CD4-positive, alpha-beta memory T cell (primary cell): ENCODE results near the gene SPAG7. TPM values are rescaled to one million over a fixed set of nuclear protein-coding genes. Genes with fewer than 3 reads are reported as not detected.
"Not testable (repeated sequence)": the region's sequence is repeated elsewhere in the genome, so short reads cannot be mapped to it uniquely, and the experiment has no call there.

Source experiments
- CTCF ChIA-PET: fragments of 350-600 bp; sonication (Branson Sonifier 250); formaldehyde crosslinking; loops from one replicate; lab custom pipeline; 2021; ENCODE audit warnings: inconsistent platforms; ENCODE audit not compliant: partially characterized antibody; lab: Charles Lee
- POLR2A ChIA-PET: fragments of 350-600 bp; sonication (Branson Sonifier 250); formaldehyde crosslinking; loops from one replicate; lab custom pipeline; 2021; ENCODE audit not compliant: partially characterized antibody; lab: Charles Lee
- DNase-seq, 5 donors: peaks; one replicate each; pipeline versions ENCODE4 v3.0.0 to v3.0.0-alpha.2; 2020 to 2022; ENCODE audit warnings: mixed read lengths in 1 of 5
- H3K27ac ChIP-seq: one replicate; pipeline ENCODE4 v1.7.0; 2013; ENCODE audit warnings: low read depth, low read length
- H3K27me3 ChIP-seq: 2 replicates; pipeline ENCODE4 v1.7.0; 2013; ENCODE audit warnings: mild to moderate bottlenecking, low read length, moderate library complexity; ENCODE audit not compliant: insufficient read depth
- H3K36me3 ChIP-seq: 2 replicates; pipeline ENCODE4 v1.7.0; 2013; ENCODE audit warnings: mild to moderate bottlenecking, low read length, moderate library complexity; ENCODE audit not compliant: insufficient read depth
- H3K4me1 ChIP-seq: 2 replicates; pipeline ENCODE4 v1.7.0; 2013; ENCODE audit warnings: mild to moderate bottlenecking, low read length, moderate library complexity; ENCODE audit not compliant: insufficient read depth
- H3K4me3 ChIP-seq, 2 donors: one replicate each; pipeline ENCODE4 v1.7.0; 2013; ENCODE audit warnings: low read length in 2 of 2, mild to moderate bottlenecking in 1 of 2
- H3K9me3 ChIP-seq, 2 donors: one replicate each; pipeline ENCODE4 v1.7.0; 2013; ENCODE audit warnings: low read length in 2 of 2, control low read depth in 1 of 2; ENCODE audit not compliant: control insufficient read depth in 1 of 2
- H3K27ac Mint-ChIP-seq, 7 donors: one replicate each; pipeline ENCODE4 v1.8.0; 2020 to 2021; ENCODE audit warnings: mixed read lengths in 7 of 7, mild to moderate bottlenecking in 6 of 7, inconsistent platforms in 3 of 7, moderate library complexity in 3 of 7
- H3K27me3 Mint-ChIP-seq, 2 donors: one replicate each; pipeline ENCODE4 v1.8.0; 2020 to 2021; ENCODE audit warnings: mixed read lengths in 2 of 2
- H3K36me3 Mint-ChIP-seq, 2 donors: one replicate each; pipeline ENCODE4 v1.8.0; 2020 to 2021; ENCODE audit warnings: mixed read lengths in 2 of 2, inconsistent platforms in 1 of 2, mild to moderate bottlenecking in 1 of 2
- H3K4me1 Mint-ChIP-seq, 4 donors: one replicate each; pipeline ENCODE4 v1.8.0; 2020 to 2021; ENCODE audit warnings: mixed read lengths in 4 of 4, mild to moderate bottlenecking in 1 of 4
- H3K4me3 Mint-ChIP-seq, 8 donors: one replicate each; pipeline ENCODE4 v1.8.0; 2020 to 2021; ENCODE audit warnings: mixed read lengths in 8 of 8, mild to moderate bottlenecking in 7 of 8, moderate library complexity in 6 of 8, inconsistent platforms in 3 of 8
- H3K9me3 Mint-ChIP-seq, 8 donors: one replicate each; pipeline ENCODE4 v1.8.0; 2020 to 2021; ENCODE audit warnings: mixed read lengths in 8 of 8, mild to moderate bottlenecking in 5 of 8, inconsistent platforms in 3 of 8, moderate library complexity in 1 of 8
- intact Hi-C: fragments of 100-400 bp; cut with micrococcal nuclease; formaldehyde crosslinking; loops from one replicate; pipeline ENCODE4 v1.15.1; 2023
- microRNA-seq: library from miRNA; unstranded; fragments of <30 nt; microRNA quantifications from one replicate; pipeline ENCODE4 v1.2.0, GENCODE V29; 2021; ENCODE audit warnings: borderline replicate concordance, borderline number of aligned reads, borderline microRNAs expressed, mixed read lengths
- polyA plus RNA-seq, 2 donors: library from polyadenylated mRNA; unstranded; fragments of 300-500 nt; fragmentation: Illumina TruSeq; gene quantifications; one replicate each; pipeline ENCODE4 v1.2.3, GENCODE V29; 2021
- total RNA-seq, 2 experiments: library from RNA; stranded (reverse); gene quantifications; one replicate each; pipeline ENCODE4 v1.2.3, GENCODE V29; 2021

SPAG7 gene
- total and polyA plus RNA-seq, 4 experiments from 2014 or later: 36.7 to 133 (median 66.2) TPM

- H3K27ac ChIP-seq, H3K4me3 Mint-ChIP-seq, DNase-seq, H3K27ac Mint-ChIP-seq, H3K9me3 Mint-ChIP-seq, CTCF ChIA-PET, H3K27me3 Mint-ChIP-seq, H3K4me1 ChIP-seq, H3K9me3 ChIP-seq, H3K4me1 Mint-ChIP-seq, H3K4me3 ChIP-seq, H3K36me3 ChIP-seq, H3K36me3 Mint-ChIP-seq, H3K27me3 ChIP-seq, intact Hi-C loops: not testable (repeated sequence)
- POLR2A ChIA-PET: interaction anchor here (1.0 kb wide), 1 partner anchor 26 kb away, joined by 3 read pairs; the partner anchor contains the start of genes RNF167 and SLC25A11
These were observed 53.1 kb downstream of the SPAG7 start for GRCh38 chr17:4914551-4914950.

- H3K27ac ChIP-seq: no peak overlapping the region
- peaks cover 7% of the 10 kb centered on the region for H3K4me1 ChIP-seq
- Mint-ChIP-seq H3K4me3 (no peak overlapping the region), H3K27me3 (no peaks in the 10 kb centered on the region), H3K4me1 (no peaks in the 10 kb centered on the region), H3K36me3 (no peaks in the 10 kb centered on the region), H3K27ac (no peak overlapping the region), H3K9me3 (peaks cover 0 to 2% (median 0%) of the 10 kb centered on the region in 8 donors)
- CTCF ChIA-PET: no interaction called here
- no peak for DNase-seq
- no peaks in the 10 kb centered on the region for H3K36me3 ChIP-seq
- intact Hi-C loops: no loop called here
- POLR2A ChIA-PET: interaction anchor here (1.0 kb wide), 1 partner anchor 26 kb away, joined by 3 read pairs; the partner anchor contains the start of genes RNF167 and SLC25A11
- no peaks in the 10 kb centered on the region for H3K27me3 ChIP-seq
- H3K9me3 ChIP-seq: no peaks in the 10 kb centered on the region
- no peak overlapping the region for H3K4me3 ChIP-seq
These were observed 53.6 kb downstream of the SPAG7 start for GRCh38 chr17:4913994-4914393.

Small RNAs within 50 kb of the gene (microRNA-seq; reads per million reads assigned to microRNA genes)
- gene MIR6864: not detected
- not detected for gene MIR6865

Other genes starting within 250 kb of the SPAG7 start
- 10 to 100 TPM; 31.7 to 35.4 TPM for gene MED11, start 236.4 kb downstream of the SPAG7 start, total RNA-seq
- 10 to 100 TPM; 37.5 to 54.0 TPM for gene MED11, start 236.4 kb downstream of the SPAG7 start, polyA plus RNA-seq
- under 1 TPM; 0.41 to 0.44 TPM for gene ZMYND15, start 228.0 kb downstream of the SPAG7 start, total RNA-seq
- gene ZMYND15, start 228.0 kb downstream of the SPAG7 start, polyA plus RNA-seq: under 1 TPM in 1 of 2 donors, not detected in 1; 0.15 TPM
- 1 to 10 TPM; 3.2 to 3.4 TPM for gene CXCL16, start 227.9 kb downstream of the SPAG7 start, total RNA-seq
- 1 to 10 TPM; 1.8 to 3.8 TPM for gene CXCL16, start 227.9 kb downstream of the SPAG7 start, polyA plus RNA-seq
- gene TM4SF5, start 195.9 kb downstream of the SPAG7 start, total RNA-seq: not detected
- gene TM4SF5, start 195.9 kb downstream of the SPAG7 start, polyA plus RNA-seq: not detected
- gene VMO1, start 181.5 kb downstream of the SPAG7 start, total RNA-seq: under 1 TPM in 1 of 2 experiments, not detected in 1; 0.50 TPM
- not detected for gene VMO1, start 181.5 kb downstream of the SPAG7 start, polyA plus RNA-seq
- not detected for gene GLTPD2, start 178.9 kb downstream of the SPAG7 start, total RNA-seq
- gene GLTPD2, start 178.9 kb downstream of the SPAG7 start, polyA plus RNA-seq: not detected
- gene PSMB6, start 171.7 kb downstream of the SPAG7 start, total RNA-seq: 10 to 100 TPM; 44.4 to 46.4 TPM
- gene PSMB6, start 171.7 kb downstream of the SPAG7 start, polyA plus RNA-seq: 100 to 1,000 TPM; 235 to 462 TPM
- gene PLD2, start 160.7 kb downstream of the SPAG7 start, total RNA-seq: 10 to 100 TPM; 30.8 to 37.5 TPM
- 1 to 10 TPM; 1.9 to 5.0 TPM for gene PLD2, start 160.7 kb downstream of the SPAG7 start, polyA plus RNA-seq
- gene MINK1, start 134.5 kb downstream of the SPAG7 start, total RNA-seq: 100 to 1,000 TPM; 134 to 139 TPM
- gene MINK1, start 134.5 kb downstream of the SPAG7 start, polyA plus RNA-seq: 10 to 100 TPM in 1 of 2 donors, 1 to 10 TPM in 1; 4.3 to 43.6 TPM
- 1 to 10 TPM; 4.3 to 5.0 TPM for gene C17orf107, start 68.3 kb downstream of the SPAG7 start, total RNA-seq
- under 1 TPM; 0.50 to 0.68 TPM for gene C17orf107, start 68.3 kb downstream of the SPAG7 start, polyA plus RNA-seq
- gene CHRNE, start 64.7 kb downstream of the SPAG7 start, total RNA-seq: 1 to 10 TPM in 1 of 2 experiments, under 1 TPM in 1; 0.64 to 1.3 TPM
- gene CHRNE, start 64.7 kb downstream of the SPAG7 start, polyA plus RNA-seq: under 1 TPM; 0.08 to 0.21 TPM
- not detected for gene GP1BA, start 35.5 kb downstream of the SPAG7 start, total RNA-seq
- gene GP1BA, start 35.5 kb downstream of the SPAG7 start, polyA plus RNA-seq: not detected
- 10 to 100 TPM; 43.5 to 49.5 TPM for gene SLC25A11, start 27.8 kb downstream of the SPAG7 start, total RNA-seq
- gene SLC25A11, start 27.8 kb downstream of the SPAG7 start, polyA plus RNA-seq: 100 to 1,000 TPM in 1 of 2 donors, 10 to 100 TPM in 1; 55.1 to 101 TPM
- 100 to 1,000 TPM; 154 to 172 TPM for gene RNF167, start 27.5 kb downstream of the SPAG7 start, total RNA-seq
- gene RNF167, start 27.5 kb downstream of the SPAG7 start, polyA plus RNA-seq: 10 to 100 TPM; 52.4 to 61.5 TPM
- gene PFN1, start 19.3 kb downstream of the SPAG7 start, total RNA-seq: 100 to 1,000 TPM; 560 to 585 TPM
- gene PFN1, start 19.3 kb downstream of the SPAG7 start, polyA plus RNA-seq: 1,000 to 10,000 TPM; 2,226 to 2,605 TPM
- 10 to 100 TPM; 16.2 to 21.8 TPM for gene ENO3, start 16.7 kb downstream of the SPAG7 start, total RNA-seq
- 1 to 10 TPM; 1.5 to 2.4 TPM for gene ENO3, start 16.7 kb downstream of the SPAG7 start, polyA plus RNA-seq
- gene CAMTA2, start 19.9 kb upstream of the SPAG7 start, total RNA-seq: 10 to 100 TPM; 63.0 to 84.8 TPM
- gene CAMTA2, start 19.9 kb upstream of the SPAG7 start, polyA plus RNA-seq: 10 to 100 TPM in 1 of 2 donors, 1 to 10 TPM in 1; 4.6 to 25.4 TPM
- under 1 TPM; 0.36 to 0.67 TPM for gene INCA1, start 29.7 kb upstream of the SPAG7 start, total RNA-seq
- gene INCA1, start 29.7 kb upstream of the SPAG7 start, polyA plus RNA-seq: under 1 TPM; 0.26 to 0.71 TPM
- 10 to 100 TPM; 29.8 to 36.9 TPM for gene KIF1C, start 30.1 kb upstream of the SPAG7 start, total RNA-seq
- gene KIF1C, start 30.1 kb upstream of the SPAG7 start, polyA plus RNA-seq: 10 to 100 TPM in 1 of 2 donors, 1 to 10 TPM in 1; 1.8 to 10.8 TPM
- gene SLC52A1, start 67.6 kb upstream of the SPAG7 start, total RNA-seq: under 1 TPM; 0.53 to 0.58 TPM
- under 1 TPM; 0.20 to 0.29 TPM for gene SLC52A1, start 67.6 kb upstream of the SPAG7 start, polyA plus RNA-seq
- gene ZFP3, start 110.7 kb upstream of the SPAG7 start, total RNA-seq: 10 to 100 TPM; 12.0 to 13.0 TPM
- gene ZFP3, start 110.7 kb upstream of the SPAG7 start, polyA plus RNA-seq: 1 to 10 TPM in 1 of 2 donors, under 1 TPM in 1; 0.52 to 1.3 TPM
- gene ZNF232, start 144.1 kb upstream of the SPAG7 start, total RNA-seq: 10 to 100 TPM; 18.7 to 19.7 TPM
- 1 to 10 TPM; 2.8 to 9.8 TPM for gene ZNF232, start 144.1 kb upstream of the SPAG7 start, polyA plus RNA-seq
- under 1 TPM in 1 of 2 experiments, not detected in 1; 0.14 TPM for gene USP6, start 148.2 kb upstream of the SPAG7 start, total RNA-seq
- gene USP6, start 148.2 kb upstream of the SPAG7 start, polyA plus RNA-seq: under 1 TPM; 0.02 TPM
- gene ZNF594, start 224.1 kb upstream of the SPAG7 start, total RNA-seq: 10 to 100 TPM; 28.9 to 30.7 TPM
- 1 to 10 TPM in 1 of 2 donors, under 1 TPM in 1; 0.57 to 2.6 TPM for gene ZNF594, start 224.1 kb upstream of the SPAG7 start, polyA plus RNA-seq